Hepatocyte (in vitro differentiated cells): Measurements from ENCODE around the gene WDR46.

Experiments used
- CTCF ChIP-seq: fragments of 200-600 bp; sonication (generic); IDR thresholded peaks from 2 replicates; pipeline ENCODE4 v1.5.1; 2016; ENCODE audit warnings: antibody characterized with exemption, mild to moderate bottlenecking; ENCODE audit not compliant: poor library complexity
- EZH2 ChIP-seq: fragments of 200-600 bp; sonication (generic); IDR thresholded peaks from 2 replicates; pipeline ENCODE4 v1.6.1; 2016; ENCODE audit warnings: antibody characterized with exemption, mild to moderate bottlenecking, borderline replicate concordance
- EZH2phosphoT487 ChIP-seq: fragments of 200-600 bp; sonication (generic); IDR thresholded peaks from one replicate; pipeline ENCODE4 v1.6.1; 2018; ENCODE audit warnings: antibody characterized with exemption, mild to moderate bottlenecking, low read depth, moderate library complexity; ENCODE audit not compliant: unreplicated experiment, severe bottlenecking

- no peak for TF ChIP-seq CTCF
- no peak for TF ChIP-seq EZH2
- no peak for TF ChIP-seq EZH2phosphoT487
These were observed 25.5 kb upstream of the WDR46 start for GRCh38 chr6:33314515-33314942.
